ENCODE measurements around the gene LRRC18. TPM values are rescaled to one million over a fixed set of nuclear protein-coding genes. Genes with fewer than 3 reads are reported as not detected.

Gene LRRC18
- total and polyA plus RNA-seq, 4 donors: 1.8 to 4.5 (median 2.7) TPM

- 69 to 79% methylated on average over 11 of the region's 11 CpGs for WGBS, 2 donors
- Histone ChIP-seq H3K27ac (ENCODE audit: low read depth in 1 of 2, low read length in 1 of 2) (no peak overlapping the region), H3K9ac (ENCODE audit: insufficient read depth in 1 of 2, low read length in 2 of 2) (no peak overlapping the region), H3K4me1 (ENCODE audit: control insufficient read depth in 5 of 5, insufficient read depth in 5 of 5, low read length in 5 of 5) (peaks cover 0 to 34% (median 9%) of the 10 kb centered on the region in 5 donors), H3K27me3 (ENCODE audit: control insufficient read depth in 3 of 3, insufficient read depth in 3 of 3, low read length in 2 of 3) (no peaks in the 10 kb centered on the region), H3K4me3 (no peak overlapping the region), H3K36me3 (ENCODE audit: control insufficient read depth in 4 of 4, insufficient read depth in 4 of 4, low read length in 4 of 4) (no peaks in the 10 kb centered on the region), H3K9me3 (ENCODE audit: control insufficient read depth in 4 of 4, insufficient read depth in 3 of 4, low read length in 3 of 4) (peaks cover 0 to 2% (median 0%) of the 10 kb centered on the region in 4 donors)
- peak; percentile 26 to 92 (median 85) for DNase-seq
- no peak for TF ChIP-seq CTCF (IDR thresholded peaks at IDR 0.05; ENCODE audit: control extremely low read depth, extremely low read depth)
- peak; percentile 66 for ATAC-seq (ENCODE audit: insufficient read depth, low FRiP score)
Observed at GRCh38 chr10:48890888-48891850, 48.5 kb downstream of the LRRC18 start.

GRCh38 chr10:48887982-48888381 is 51.7 kb downstream of the LRRC18 start:
- TF ChIP-seq CTCF (IDR thresholded peaks at IDR 0.05; ENCODE audit: control extremely low read depth, extremely low read depth): no peak
- ATAC-seq (ENCODE audit: insufficient read depth, low FRiP score) (no peak), DNase-seq (no peak)
- Histone ChIP-seq H3K27ac (ENCODE audit: low read depth in 1 of 2, low read length in 1 of 2) (no peak overlapping the region), H3K9ac (ENCODE audit: insufficient read depth in 1 of 2, low read length in 2 of 2) (no peak overlapping the region), H3K4me3 (no peak overlapping the region), H3K4me1 (ENCODE audit: control insufficient read depth in 5 of 5, insufficient read depth in 5 of 5, low read length in 5 of 5) (peaks cover 0 to 16% (median 4%) of the 10 kb centered on the region in 5 donors), H3K36me3 (ENCODE audit: control insufficient read depth in 4 of 4, insufficient read depth in 4 of 4, low read length in 4 of 4) (no peaks in the 10 kb centered on the region), H3K27me3 (ENCODE audit: control insufficient read depth in 3 of 3, insufficient read depth in 3 of 3, low read length in 2 of 3) (no peaks in the 10 kb centered on the region), H3K9me3 (ENCODE audit: control insufficient read depth in 4 of 4, insufficient read depth in 3 of 4, low read length in 3 of 4) (peaks cover 0 to 2% (median 0%) of the 10 kb centered on the region in 4 donors)
- WGBS, 2 donors: 79 to 81% methylated on average over 1 of the region's 1 CpG

GRCh38 chr10:48885376-48885775 is 54.3 kb downstream of the LRRC18 start:
- no peak overlapping the region for H3K9ac ChIP-seq (ENCODE audit: insufficient read depth in 1 of 2, low read length in 2 of 2)
- H3K4me1 ChIP-seq (ENCODE audit: control insufficient read depth in 5 of 5, insufficient read depth in 5 of 5, low read length in 5 of 5): peaks cover 0 to 4% (median 0%) of the 10 kb centered on the region in 5 donors
- DNase-seq (peak in 2 of 3 donors; percentile 35 to 39), ATAC-seq (ENCODE audit: insufficient read depth, low FRiP score) (no peak)
- peaks cover 0 to under 1% (median 0%) of the 10 kb centered on the region in 4 donors for H3K9me3 ChIP-seq (ENCODE audit: control insufficient read depth in 4 of 4, insufficient read depth in 3 of 4, low read length in 3 of 4)
- H3K36me3 ChIP-seq (ENCODE audit: control insufficient read depth in 4 of 4, insufficient read depth in 4 of 4, low read length in 4 of 4): no peaks in the 10 kb centered on the region
- TF ChIP-seq CTCF (IDR thresholded peaks at IDR 0.05; ENCODE audit: control extremely low read depth, extremely low read depth): no peak
- H3K27ac ChIP-seq (ENCODE audit: low read depth in 1 of 2, low read length in 1 of 2): no peak overlapping the region
- no peak overlapping the region for H3K4me3 ChIP-seq
- H3K27me3 ChIP-seq (ENCODE audit: control insufficient read depth in 3 of 3, insufficient read depth in 3 of 3, low read length in 2 of 3): no peaks in the 10 kb centered on the region
- 61 to 95% methylated on average over 2 of the region's 2 CpGs for WGBS, 2 donors
